Tibial nerve (tissue), 4 donors: ENCODE measurements around the gene SLC7A7. TPM values are rescaled to one million over a fixed set of nuclear protein-coding genes. Genes with fewer than 3 reads are reported as not detected.

Source experiments
- DNase-seq, 2 donors: peaks; one replicate each; pipeline ENCODE4 v3.0.0-alpha.2; 2019; ENCODE audit warnings: low spot score in 2 of 2
- H3K27ac ChIP-seq, 4 donors: fragments of 200-600 bp; sonication (generic) in 3 of 4; one replicate each; pipeline ENCODE4 v1.5.1; 2017 to 2019; ENCODE audit warnings: mild to moderate bottlenecking in 1 of 4
- H3K27me3 ChIP-seq, 2 donors: fragments of 200-600 bp; sonication (generic) in 1 of 2; one replicate each; pipeline versions ENCODE4 v1.5.1 to v1.6.0; 2017 to 2019
- H3K36me3 ChIP-seq, 3 donors: fragments of 200-600 bp; sonication (generic); one replicate each; pipeline ENCODE4 v1.5.1; 2018 to 2019
- H3K4me1 ChIP-seq, 4 donors: fragments of 200-600 bp; sonication (generic) in 3 of 4; one replicate each; pipeline ENCODE4 v1.5.1; 2017 to 2019
- H3K4me3 ChIP-seq, 4 donors: fragments of 200-600 bp; sonication (generic) in 3 of 4; one replicate each; pipeline ENCODE4 v1.5.1; 2017 to 2019; ENCODE audit warnings: mild to moderate bottlenecking in 1 of 4, moderate library complexity in 1 of 4
- H3K9me3 ChIP-seq, 4 donors: fragments of 200-600 bp; sonication (generic) in 3 of 4; one replicate each; pipeline ENCODE4 v1.5.1; 2017 to 2019
- CTCF ChIP-seq, 5 experiments: fragments of 200-600 bp in 3 of 5; fragments of 450-650 bp in 2 of 5; sonication (generic) in 3 of 5; IDR thresholded peaks; one replicate each; pipeline ENCODE4 v1.5.1; 2016 to 2019; ENCODE audit warnings: antibody characterized with exemption in 5 of 5, mild to moderate bottlenecking in 3 of 5, moderate library complexity in 2 of 5
- EP300 ChIP-seq, 2 donors: sonication (generic); formaldehyde crosslinking; IDR thresholded peaks; one replicate each; pipeline ENCODE4 v1.6.1; 2017; ENCODE audit warnings: antibody characterized with exemption in 2 of 2, mild to moderate bottlenecking in 1 of 2
- POLR2A ChIP-seq, 2 donors: fragments of 450-650 bp; IDR thresholded peaks; one replicate each; pipeline ENCODE4 v1.6.1; 2017; ENCODE audit warnings: antibody characterized with exemption in 2 of 2, mild to moderate bottlenecking in 2 of 2, moderate library complexity in 2 of 2
- WGBS, 2 donors: methylation state at CpG; one replicate each; pipeline ENCODE4 v1.1.5; 2018; 5-methylcytosine and 5-hydroxymethylcytosine counted together
- total RNA-seq, 4 donors: library from RNA; depleted of rRNA; stranded (reverse); fragments of >200 nt; gene quantifications; one replicate each; pipeline ENCODE4 v1.1.0, GENCODE V29; 2016

The SLC7A7 gene
- total RNA-seq, 4 donors from 2014 or later, result 8.4 to 39.8 (median 19.0) TPM

GRCh38 chr14:22839159-22839779 is 24.0 kb upstream of the SLC7A7 start:
- TF ChIP-seq CTCF (IDR thresholded peaks at IDR 0.05) (no peak), EP300 (IDR thresholded peaks at IDR 0.05) (peak in 1 of 2 donors; percentile 45), POLR2A (IDR thresholded peaks at IDR 0.05) (no peak)
- H3K4me3 ChIP-seq, result peak overlapping the region; percentile 75 to 99 (median 82)
- peaks cover 4 to 38% (median 18%) of the 10 kb centered on the region in 3 donors for H3K36me3 ChIP-seq
- H3K27me3 ChIP-seq, result no peaks in the 10 kb centered on the region
- peaks cover 0 to 61% (median 13%) of the 10 kb centered on the region in 4 donors for H3K4me1 ChIP-seq
- H3K27ac ChIP-seq, result peak overlapping the region; percentile 96 to 100 (median 96)
- no peaks in the 10 kb centered on the region for H3K9me3 ChIP-seq
- no peak for DNase-seq
- 25 to 40% methylated on average over 3 to 6 of the region's 6 CpGs for WGBS, 2 donors

- Histone ChIP-seq H3K4me3 (peak overlapping the region; percentile 75 to 99 (median 82)), H3K27ac (peak overlapping the region; percentile 96 to 100 (median 96)), H3K27me3 (no peaks in the 10 kb centered on the region), H3K36me3 (peaks cover 4 to 38% (median 21%) of the 10 kb centered on the region in 3 donors), H3K9me3 (no peaks in the 10 kb centered on the region), H3K4me1 (peaks cover 0 to 61% (median 13%) of the 10 kb centered on the region in 4 donors)
- DNase-seq, result no peak
- TF ChIP-seq EP300 (IDR thresholded peaks at IDR 0.05) (peak in 1 of 2 donors; percentile 61), CTCF (IDR thresholded peaks at IDR 0.05) (no peak)
- 0 to 17% methylated on average over 5 to 6 of the region's 6 CpGs for WGBS, 2 donors
Measured at GRCh38 chr14:22838631-22839041, 23.4 kb upstream of the SLC7A7 start.

- peak; percentile 68 to 77 for DNase-seq
- H3K4me1 ChIP-seq, result peaks cover 0 to 54% (median 13%) of the 10 kb centered on the region in 4 donors
- H3K36me3 ChIP-seq, result peaks cover 4 to 38% (median 16%) of the 10 kb centered on the region in 3 donors
- H3K4me3 ChIP-seq, result peak overlapping the region; percentile 75 to 99 (median 82)
- no peaks in the 10 kb centered on the region for H3K9me3 ChIP-seq
- TF ChIP-seq EP300 (IDR thresholded peaks at IDR 0.05) (peak in 1 of 2 donors; percentile 73), POLR2A (IDR thresholded peaks at IDR 0.05) (peak in 1 of 2 donors; percentile 52), CTCF (IDR thresholded peaks at IDR 0.05) (peak in 1 of 5 experiments; percentile 20)
- WGBS, 2 donors, result 11 to 12% methylated on average over 24 to 25 of the region's 25 CpGs
- no peaks in the 10 kb centered on the region for H3K27me3 ChIP-seq
- peak overlapping the region; percentile 96 to 100 (median 96) for H3K27ac ChIP-seq
Measured at GRCh38 chr14:22837750-22838538, 22.7 kb upstream of the SLC7A7 start.

- Histone ChIP-seq H3K9me3 (no peaks in the 10 kb centered on the region), H3K36me3 (peaks cover under 1 to 38% (median 16%) of the 10 kb centered on the region in 3 donors), H3K27me3 (no peaks in the 10 kb centered on the region), H3K4me1 (peaks cover 0 to 47% (median 13%) of the 10 kb centered on the region in 4 donors), H3K4me3 (peak overlapping the region; percentile 75 to 99 (median 82)), H3K27ac (peak overlapping the region; percentile 96 to 100 (median 96))
- DNase-seq, result peak in 1 of 2 donors; percentile 41
- no peak for TF ChIP-seq CTCF (IDR thresholded peaks at IDR 0.05)
- peak in 1 of 2 donors; percentile 13 for TF ChIP-seq EP300 (IDR thresholded peaks at IDR 0.05)
- 0 to 5% methylated on average over 45 to 51 of the region's 57 CpGs for WGBS, 2 donors
Measured at GRCh38 chr14:22837114-22837749, 22.0 kb upstream of the SLC7A7 start.
